ENCODE measurements around the gene TMEFF2. TPM values are rescaled to one million over a fixed set of nuclear protein-coding genes. Genes with fewer than 3 reads are reported as not detected.

Gene TMEFF2
- total and polyA plus RNA-seq, 10 of the 15 experiments (the other 5 are each of a cell fraction or from before 2014, with no cell fraction given), result not detected

DNA sequence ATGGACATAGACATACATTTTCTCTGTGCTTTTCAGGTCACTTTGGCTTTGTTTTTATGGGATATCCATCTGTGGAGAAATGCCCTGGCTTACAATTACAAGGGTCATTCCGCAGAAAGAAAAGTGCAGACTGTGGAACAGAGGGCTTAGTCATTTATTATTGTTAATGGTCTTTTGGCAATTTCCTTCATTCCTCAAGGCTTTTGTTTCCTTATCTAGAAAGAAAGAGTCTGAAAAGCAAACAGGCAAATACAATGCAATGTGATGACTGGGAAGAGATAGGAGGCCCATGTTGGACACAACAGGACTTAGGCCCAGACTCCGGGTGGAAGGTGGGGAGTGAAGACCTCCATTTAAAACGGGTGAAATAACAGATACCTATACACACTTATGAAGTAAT is 218.3 kb downstream of the TMEFF2 start (continued):
- TF ChIP-seq, protein P1, sequence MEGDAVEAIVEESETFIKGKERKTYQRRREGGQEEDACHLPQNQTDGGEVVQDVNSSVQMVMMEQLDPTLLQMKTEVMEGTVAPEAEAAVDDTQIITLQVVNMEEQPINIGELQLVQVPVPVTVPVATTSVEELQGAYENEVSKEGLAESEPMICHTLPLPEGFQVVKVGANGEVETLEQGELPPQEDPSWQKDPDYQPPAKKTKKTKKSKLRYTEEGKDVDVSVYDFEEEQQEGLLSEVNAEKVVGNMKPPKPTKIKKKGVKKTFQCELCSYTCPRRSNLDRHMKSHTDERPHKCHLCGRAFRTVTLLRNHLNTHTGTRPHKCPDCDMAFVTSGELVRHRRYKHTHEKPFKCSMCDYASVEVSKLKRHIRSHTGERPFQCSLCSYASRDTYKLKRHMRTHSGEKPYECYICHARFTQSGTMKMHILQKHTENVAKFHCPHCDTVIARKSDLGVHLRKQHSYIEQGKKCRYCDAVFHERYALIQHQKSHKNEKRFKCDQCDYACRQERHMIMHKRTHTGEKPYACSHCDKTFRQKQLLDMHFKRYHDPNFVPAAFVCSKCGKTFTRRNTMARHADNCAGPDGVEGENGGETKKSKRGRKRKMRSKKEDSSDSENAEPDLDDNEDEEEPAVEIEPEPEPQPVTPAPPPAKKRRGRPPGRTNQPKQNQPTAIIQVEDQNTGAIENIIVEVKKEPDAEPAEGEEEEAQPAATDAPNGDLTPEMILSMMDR (IDR thresholded peaks at IDR 0.05 in 2 of 3, conservative IDR thresholded peaks at IDR 0.05 in 1 of 3; ENCODE audit: control insufficient read depth in 2 of 3, extremely low read depth in 1 of 3, insufficient read depth in 1 of 3, low read depth in 3 of 3, low read length in 3 of 3), result no peak

DNA sequence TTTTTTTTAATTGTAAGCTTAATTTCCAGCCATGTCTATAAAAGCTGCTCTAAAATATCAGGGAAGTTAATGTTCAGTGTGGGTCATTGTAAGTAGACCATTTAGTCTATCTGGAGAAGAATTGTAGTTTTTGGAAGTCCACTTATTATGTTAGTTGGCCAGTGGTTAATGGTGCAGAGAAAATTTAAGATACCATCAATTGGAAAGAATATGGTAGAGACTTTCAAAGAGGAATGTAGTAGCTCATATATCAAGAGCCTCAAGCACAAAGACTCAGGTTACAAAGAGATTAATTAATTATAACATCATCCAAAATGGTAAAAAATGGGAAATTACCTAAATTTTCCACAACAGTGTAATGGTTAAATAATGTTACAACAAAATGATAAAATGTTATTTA is 220.1 kb downstream of the TMEFF2 start:
- Histone ChIP-seq H3K79me2 (ENCODE audit: control insufficient read depth, insufficient read depth, low read length) (no peaks in the 10 kb centered on the region), H3K27me3 (replicated peaks in 1 of 2; ENCODE audit: control insufficient read depth in 2 of 2, insufficient read depth in 2 of 2, low read length in 1 of 2) (no peaks in the 10 kb centered on the region; a peak in 2 of 4 replicates), H3K4me3 (no peak overlapping the region), H3K9me3 (replicated peaks; ENCODE audit: control insufficient read depth, insufficient read depth, low read length) (no peaks in the 10 kb centered on the region), H3K27ac (ENCODE audit: control insufficient read depth, insufficient read depth) (no peak overlapping the region), H3K4me1 (ENCODE audit: control insufficient read depth, insufficient read depth, low read length) (no peaks in the 10 kb centered on the region), H3K36me3 (ENCODE audit: control insufficient read depth in 2 of 2, insufficient read depth in 2 of 2, low read length in 1 of 2) (no peaks in the 10 kb centered on the region), H2AFZ (ENCODE audit: control insufficient read depth, low read depth, low read length) (no peak overlapping the region), H4K20me1 (ENCODE audit: control insufficient read depth, insufficient read depth) (no peaks in the 10 kb centered on the region), H3K4me2 (ENCODE audit: control insufficient read depth, insufficient read depth) (no peak overlapping the region), H3K9ac (ENCODE audit: control insufficient read depth, insufficient read depth, low read length) (no peak overlapping the region)
- ChIA-PET CTCF (no interaction called here), POLR2A (no interaction called here), SMC1A (ENCODE audit: uncharacterized antibody, unreplicated experiment) (no interaction called here), RAD21 (ENCODE audit: unreplicated experiment) (interaction anchor here (0.5 kb wide), 1 partner anchor 10 kb away, joined by 3 read pairs; no protein-coding TSS in a partner anchor)
- ATAC-seq (no peak), FAIRE-seq (no peak), DNase-seq (ENCODE audit: low read depth, low spot score) (no peak)
- intact Hi-C loops (cut with micrococcal nuclease; ENCODE audit: unreplicated experiment) (no loop called here), in situ Hi-C loops (cut with MboI) (no loop called here)
- TF ChIP-seq TCF7 (IDR thresholded peaks at IDR 0.05; ENCODE audit: borderline replicate concordance) (no peak), BHLHE40 (IDR thresholded peaks at IDR 0.05; ENCODE audit: borderline replicate concordance in 1 of 2, low read depth in 2 of 2, low read length in 1 of 2) (no peak), RAD21 (IDR thresholded peaks at IDR 0.05; ENCODE audit: insufficient read depth, low read depth, low read length) (no peak), HDGF (IDR thresholded peaks at IDR 0.05) (no peak), RCOR1 (conservative IDR thresholded peaks at IDR 0.05; ENCODE audit: low read depth, low read length) (no peak), SUZ12 (IDR thresholded peaks at IDR 0.05; ENCODE audit: unreplicated experiment) (no peak), IKZF2 (IDR thresholded peaks at IDR 0.05) (no peak), POLR2A (IDR thresholded peaks at IDR 0.05; ENCODE audit: low read depth, low read length) (no peak), PML (IDR thresholded peaks at IDR 0.05; ENCODE audit: low read length) (no peak), GATAD2B (conservative IDR thresholded peaks at IDR 0.05; ENCODE audit: low read depth) (no peak), CBX5 (IDR thresholded peaks at IDR 0.05; ENCODE audit: low read depth) (no peak)
- TF ChIP-seq, protein P2, sequence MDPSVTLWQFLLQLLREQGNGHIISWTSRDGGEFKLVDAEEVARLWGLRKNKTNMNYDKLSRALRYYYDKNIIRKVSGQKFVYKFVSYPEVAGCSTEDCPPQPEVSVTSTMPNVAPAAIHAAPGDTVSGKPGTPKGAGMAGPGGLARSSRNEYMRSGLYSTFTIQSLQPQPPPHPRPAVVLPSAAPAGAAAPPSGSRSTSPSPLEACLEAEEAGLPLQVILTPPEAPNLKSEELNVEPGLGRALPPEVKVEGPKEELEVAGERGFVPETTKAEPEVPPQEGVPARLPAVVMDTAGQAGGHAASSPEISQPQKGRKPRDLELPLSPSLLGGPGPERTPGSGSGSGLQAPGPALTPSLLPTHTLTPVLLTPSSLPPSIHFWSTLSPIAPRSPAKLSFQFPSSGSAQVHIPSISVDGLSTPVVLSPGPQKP (IDR thresholded peaks at IDR 0.05; ENCODE audit: low read depth, low read length), result no peak
- TF ChIP-seq, protein P3, sequence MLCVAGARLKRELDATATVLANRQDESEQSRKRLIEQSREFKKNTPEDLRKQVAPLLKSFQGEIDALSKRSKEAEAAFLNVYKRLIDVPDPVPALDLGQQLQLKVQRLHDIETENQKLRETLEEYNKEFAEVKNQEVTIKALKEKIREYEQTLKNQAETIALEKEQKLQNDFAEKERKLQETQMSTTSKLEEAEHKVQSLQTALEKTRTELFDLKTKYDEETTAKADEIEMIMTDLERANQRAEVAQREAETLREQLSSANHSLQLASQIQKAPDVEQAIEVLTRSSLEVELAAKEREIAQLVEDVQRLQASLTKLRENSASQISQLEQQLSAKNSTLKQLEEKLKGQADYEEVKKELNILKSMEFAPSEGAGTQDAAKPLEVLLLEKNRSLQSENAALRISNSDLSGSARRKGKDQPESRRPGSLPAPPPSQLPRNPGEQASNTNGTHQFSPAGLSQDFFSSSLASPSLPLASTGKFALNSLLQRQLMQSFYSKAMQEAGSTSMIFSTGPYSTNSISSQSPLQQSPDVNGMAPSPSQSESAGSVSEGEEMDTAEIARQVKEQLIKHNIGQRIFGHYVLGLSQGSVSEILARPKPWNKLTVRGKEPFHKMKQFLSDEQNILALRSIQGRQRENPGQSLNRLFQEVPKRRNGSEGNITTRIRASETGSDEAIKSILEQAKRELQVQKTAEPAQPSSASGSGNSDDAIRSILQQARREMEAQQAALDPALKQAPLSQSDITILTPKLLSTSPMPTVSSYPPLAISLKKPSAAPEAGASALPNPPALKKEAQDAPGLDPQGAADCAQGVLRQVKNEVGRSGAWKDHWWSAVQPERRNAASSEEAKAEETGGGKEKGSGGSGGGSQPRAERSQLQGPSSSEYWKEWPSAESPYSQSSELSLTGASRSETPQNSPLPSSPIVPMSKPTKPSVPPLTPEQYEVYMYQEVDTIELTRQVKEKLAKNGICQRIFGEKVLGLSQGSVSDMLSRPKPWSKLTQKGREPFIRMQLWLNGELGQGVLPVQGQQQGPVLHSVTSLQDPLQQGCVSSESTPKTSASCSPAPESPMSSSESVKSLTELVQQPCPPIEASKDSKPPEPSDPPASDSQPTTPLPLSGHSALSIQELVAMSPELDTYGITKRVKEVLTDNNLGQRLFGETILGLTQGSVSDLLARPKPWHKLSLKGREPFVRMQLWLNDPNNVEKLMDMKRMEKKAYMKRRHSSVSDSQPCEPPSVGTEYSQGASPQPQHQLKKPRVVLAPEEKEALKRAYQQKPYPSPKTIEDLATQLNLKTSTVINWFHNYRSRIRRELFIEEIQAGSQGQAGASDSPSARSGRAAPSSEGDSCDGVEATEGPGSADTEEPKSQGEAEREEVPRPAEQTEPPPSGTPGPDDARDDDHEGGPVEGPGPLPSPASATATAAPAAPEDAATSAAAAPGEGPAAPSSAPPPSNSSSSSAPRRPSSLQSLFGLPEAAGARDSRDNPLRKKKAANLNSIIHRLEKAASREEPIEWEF (IDR thresholded peaks at IDR 0.05; ENCODE audit: insufficient replicate concordance, low read depth, low read length), result no peak
- TF ChIP-seq, protein P4, sequence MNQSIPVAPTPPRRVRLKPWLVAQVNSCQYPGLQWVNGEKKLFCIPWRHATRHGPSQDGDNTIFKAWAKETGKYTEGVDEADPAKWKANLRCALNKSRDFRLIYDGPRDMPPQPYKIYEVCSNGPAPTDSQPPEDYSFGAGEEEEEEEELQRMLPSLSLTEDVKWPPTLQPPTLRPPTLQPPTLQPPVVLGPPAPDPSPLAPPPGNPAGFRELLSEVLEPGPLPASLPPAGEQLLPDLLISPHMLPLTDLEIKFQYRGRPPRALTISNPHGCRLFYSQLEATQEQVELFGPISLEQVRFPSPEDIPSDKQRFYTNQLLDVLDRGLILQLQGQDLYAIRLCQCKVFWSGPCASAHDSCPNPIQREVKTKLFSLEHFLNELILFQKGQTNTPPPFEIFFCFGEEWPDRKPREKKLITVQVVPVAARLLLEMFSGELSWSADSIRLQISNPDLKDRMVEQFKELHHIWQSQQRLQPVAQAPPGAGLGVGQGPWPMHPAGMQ (IDR thresholded peaks at IDR 0.05; ENCODE audit: borderline replicate concordance), result no peak
- no TSS peak for BruUV-seq (replicated peaks)
